Vagina (tissue), 2 donors: Measurements from ENCODE around the gene MOCS1. TPM values are rescaled to one million over a fixed set of nuclear protein-coding genes. Genes with fewer than 3 reads are reported as not detected.

ENCODE experiments used
- DNase-seq, 2 donors: peaks; one replicate each; pipeline ENCODE4 v3.0.0-alpha.2; 2017; ENCODE audit errors: extremely low spot score in 2 of 2
- H3K27ac ChIP-seq: fragments of 200-600 bp; sonication (generic); one replicate; pipeline ENCODE4 v1.5.1; 2019
- H3K27me3 ChIP-seq: fragments of 200-600 bp; sonication (generic); one replicate; pipeline ENCODE4 v1.5.1; 2019
- H3K36me3 ChIP-seq, 2 donors: fragments of 200-600 bp; sonication (generic); one replicate each; pipeline ENCODE4 v1.5.1; 2017 to 2019
- H3K4me1 ChIP-seq: fragments of 200-600 bp; sonication (generic); one replicate; pipeline ENCODE4 v1.5.1; 2019
- H3K4me3 ChIP-seq, 2 donors: fragments of 200-600 bp; sonication (generic); 1 replicate in 1 of 2; 2 replicates in 1 of 2; pipeline ENCODE4 v1.5.1; 2016 to 2019
- H3K9me3 ChIP-seq: fragments of 200-600 bp; sonication (generic); one replicate; pipeline ENCODE4 v1.5.1; 2019
- POLR2A ChIP-seq, 2 donors: fragments of 450-650 bp; IDR thresholded peaks; one replicate each; pipeline ENCODE4 v1.6.1; 2017; ENCODE audit warnings: antibody characterized with exemption in 2 of 2, mild to moderate bottlenecking in 2 of 2, moderate library complexity in 2 of 2
- POLR2AphosphoS5 ChIP-seq, 2 donors: sonication (generic); formaldehyde crosslinking; IDR thresholded peaks; one replicate each; pipeline ENCODE4 v1.9.0; 2017; ENCODE audit warnings: antibody characterized with exemption in 2 of 2, mild to moderate bottlenecking in 2 of 2, low read depth in 1 of 2; ENCODE audit not compliant: insufficient read depth in 1 of 2
- intact Hi-C: fragments of 100-400 bp; cut with DNase I; formaldehyde crosslinking; loops from one replicate; pipeline ENCODE4 v1.15.1; 2023
- total RNA-seq: library from RNA; depleted of rRNA; stranded (reverse); fragments of >200 nt; gene quantifications from one replicate; pipeline ENCODE4 v1.2.3, GENCODE V29; 2016
- TF ChIP-seq, protein P1 (sequence below), 3 experiments: fragments of 450-650 bp in 2 of 3; fragments of 200-600 bp in 1 of 3; sonication (generic) in 1 of 3; IDR thresholded peaks; one replicate each; pipeline ENCODE4 v1.5.1; 2017 to 2019; ENCODE audit warnings: antibody characterized with exemption in 3 of 3, mild to moderate bottlenecking in 2 of 3, moderate library complexity in 2 of 3

Gene MOCS1
- total RNA-seq, 1 donor from 2014 or later, result 14.7 TPM

DNA sequence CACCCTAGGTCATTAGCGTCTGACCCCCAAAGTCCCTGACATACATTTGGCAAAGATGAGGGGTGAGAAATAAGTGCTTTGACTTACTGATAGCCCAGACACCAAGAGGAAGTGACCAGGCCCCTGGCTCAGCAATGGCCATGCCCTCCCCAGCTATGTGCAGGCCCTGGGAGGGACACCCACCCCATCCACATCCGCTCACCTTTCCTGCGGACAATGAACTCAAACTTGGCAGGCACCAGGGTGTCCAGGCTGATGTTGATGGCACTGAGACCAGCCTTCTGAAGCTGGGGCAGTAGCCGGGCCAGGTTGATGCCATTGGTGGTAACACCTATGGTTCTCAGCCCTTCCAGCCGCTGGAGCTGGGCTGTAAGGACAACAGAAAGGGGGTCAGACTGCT lies 18.4 kb downstream of the MOCS1 start:
- Histone ChIP-seq H3K27me3 (no peaks in the 10 kb centered on the region), H3K36me3 (peaks cover 0 to 18% of the 10 kb centered on the region in 2 donors), H3K4me3 (no peak overlapping the region), H3K4me1 (no peaks in the 10 kb centered on the region), H3K27ac (no peak overlapping the region), H3K9me3 (no peaks in the 10 kb centered on the region)
- no peak for TF ChIP-seq POLR2AphosphoS5 (IDR thresholded peaks at IDR 0.05; ENCODE audit: insufficient read depth in 1 of 2, low read depth in 1 of 2)
- TF ChIP-seq, protein P1, sequence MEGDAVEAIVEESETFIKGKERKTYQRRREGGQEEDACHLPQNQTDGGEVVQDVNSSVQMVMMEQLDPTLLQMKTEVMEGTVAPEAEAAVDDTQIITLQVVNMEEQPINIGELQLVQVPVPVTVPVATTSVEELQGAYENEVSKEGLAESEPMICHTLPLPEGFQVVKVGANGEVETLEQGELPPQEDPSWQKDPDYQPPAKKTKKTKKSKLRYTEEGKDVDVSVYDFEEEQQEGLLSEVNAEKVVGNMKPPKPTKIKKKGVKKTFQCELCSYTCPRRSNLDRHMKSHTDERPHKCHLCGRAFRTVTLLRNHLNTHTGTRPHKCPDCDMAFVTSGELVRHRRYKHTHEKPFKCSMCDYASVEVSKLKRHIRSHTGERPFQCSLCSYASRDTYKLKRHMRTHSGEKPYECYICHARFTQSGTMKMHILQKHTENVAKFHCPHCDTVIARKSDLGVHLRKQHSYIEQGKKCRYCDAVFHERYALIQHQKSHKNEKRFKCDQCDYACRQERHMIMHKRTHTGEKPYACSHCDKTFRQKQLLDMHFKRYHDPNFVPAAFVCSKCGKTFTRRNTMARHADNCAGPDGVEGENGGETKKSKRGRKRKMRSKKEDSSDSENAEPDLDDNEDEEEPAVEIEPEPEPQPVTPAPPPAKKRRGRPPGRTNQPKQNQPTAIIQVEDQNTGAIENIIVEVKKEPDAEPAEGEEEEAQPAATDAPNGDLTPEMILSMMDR (IDR thresholded peaks at IDR 0.05), result no peak
- TF ChIP-seq POLR2A (IDR thresholded peaks at IDR 0.05), result no peak
- intact Hi-C loops, result no loop called here
- DNase-seq, result no peak

DNA sequence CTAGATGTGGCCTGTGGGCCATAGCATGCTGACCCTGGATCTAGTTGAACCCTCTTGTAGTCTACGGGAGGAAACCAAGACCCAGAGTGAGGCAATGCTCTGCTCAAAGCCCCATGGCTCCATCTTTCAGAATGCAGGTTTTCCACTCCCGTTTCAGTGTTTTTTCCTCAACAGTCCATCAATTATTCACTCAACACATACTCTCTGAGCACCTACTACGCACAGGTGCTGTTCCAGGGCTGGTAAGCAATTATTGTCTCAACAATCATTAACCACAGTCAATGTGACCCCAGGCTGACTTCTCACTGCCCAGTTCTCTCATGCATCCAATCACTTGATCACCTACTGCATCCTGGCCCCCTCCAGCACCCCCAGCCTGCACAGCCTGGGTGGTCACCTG lies 20.0 kb downstream of the MOCS1 start:
- no peak overlapping the region for H3K4me3 ChIP-seq
- no peaks in the 10 kb centered on the region for H3K4me1 ChIP-seq
- H3K27me3 ChIP-seq, result no peaks in the 10 kb centered on the region
- H3K27ac ChIP-seq, result no peak overlapping the region
- H3K36me3 ChIP-seq, result peaks cover 0 to 18% of the 10 kb centered on the region in 2 donors
- H3K9me3 ChIP-seq, result no peaks in the 10 kb centered on the region
- no peak for DNase-seq
- TF ChIP-seq POLR2AphosphoS5 (IDR thresholded peaks at IDR 0.05; ENCODE audit: insufficient read depth in 1 of 2, low read depth in 1 of 2) (no peak), POLR2A (IDR thresholded peaks at IDR 0.05) (no peak)
- TF ChIP-seq, protein P1 (IDR thresholded peaks at IDR 0.05), result no peak
- intact Hi-C loops, result no loop called here

DNA sequence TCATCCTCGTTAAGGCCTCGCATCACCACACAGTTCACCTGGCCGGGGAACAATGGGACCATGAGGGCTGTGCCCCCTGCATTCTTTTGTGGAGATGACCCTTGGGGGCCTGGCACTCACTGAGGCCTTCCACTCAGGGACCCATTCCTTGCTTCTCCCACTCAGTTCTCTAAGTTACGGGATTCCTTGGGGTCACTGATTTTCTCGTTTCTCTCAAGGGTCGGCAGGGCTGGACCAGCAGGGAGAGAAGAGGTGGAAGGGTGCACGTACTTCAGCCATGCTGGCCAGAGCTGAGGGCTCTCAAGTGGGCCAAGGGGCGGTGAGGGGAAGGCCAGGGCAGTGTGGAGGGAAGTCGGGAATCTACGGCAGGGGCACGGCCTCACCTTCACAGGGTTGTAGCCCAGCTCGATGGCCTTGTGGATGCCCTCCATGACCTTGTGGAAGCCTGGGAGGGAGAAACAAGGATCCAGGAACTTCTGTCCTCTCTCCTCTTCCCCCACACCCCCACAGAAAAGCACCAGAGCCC lies 20.8 kb downstream of the MOCS1 start:
- no peaks in the 10 kb centered on the region for H3K27me3 ChIP-seq
- peaks cover 0 to 18% of the 10 kb centered on the region in 2 donors for H3K36me3 ChIP-seq
- H3K4me1 ChIP-seq, result no peaks in the 10 kb centered on the region
- intact Hi-C loops, result no loop called here
- DNase-seq, result no peak
- no peak for TF ChIP-seq POLR2AphosphoS5 (IDR thresholded peaks at IDR 0.05; ENCODE audit: insufficient read depth in 1 of 2, low read depth in 1 of 2)
- TF ChIP-seq, protein P1 (IDR thresholded peaks at IDR 0.05), result no peak
- TF ChIP-seq POLR2A (IDR thresholded peaks at IDR 0.05), result no peak
- no peak overlapping the region for H3K27ac ChIP-seq
- H3K9me3 ChIP-seq, result no peaks in the 10 kb centered on the region
- no peak overlapping the region for H3K4me3 ChIP-seq

DNA sequence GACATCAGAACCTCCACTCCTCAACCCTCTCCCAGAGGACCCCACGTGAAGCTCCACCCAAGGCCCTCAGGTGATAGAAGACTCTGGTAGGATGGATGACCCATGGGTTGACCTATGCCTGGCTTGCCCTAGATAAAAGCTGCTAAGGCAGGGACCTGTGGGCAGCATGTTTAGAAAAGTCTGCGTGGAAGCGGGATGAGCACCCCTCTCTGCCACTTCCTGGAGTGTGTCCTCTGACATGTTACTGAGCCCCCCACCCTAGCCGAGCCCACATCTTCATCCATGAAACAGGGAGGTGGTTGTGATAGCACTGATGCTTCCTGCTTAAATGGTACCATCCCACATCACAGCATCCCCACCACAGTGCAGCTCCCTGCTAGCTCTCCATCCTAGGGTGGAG lies 21.8 kb downstream of the MOCS1 start:
- DNase-seq, result no peak
- Histone ChIP-seq H3K4me1 (no peaks in the 10 kb centered on the region), H3K27ac (no peak overlapping the region), H3K9me3 (no peaks in the 10 kb centered on the region), H3K4me3 (no peak overlapping the region), H3K36me3 (peaks cover 0 to 18% of the 10 kb centered on the region in 2 donors), H3K27me3 (no peaks in the 10 kb centered on the region)
- intact Hi-C loops, result no loop called here
- no peak for TF ChIP-seq POLR2A (IDR thresholded peaks at IDR 0.05)
- no peak for TF ChIP-seq POLR2AphosphoS5 (IDR thresholded peaks at IDR 0.05; ENCODE audit: insufficient read depth in 1 of 2, low read depth in 1 of 2)
- TF ChIP-seq, protein P1 (IDR thresholded peaks at IDR 0.05), result no peak

DNA sequence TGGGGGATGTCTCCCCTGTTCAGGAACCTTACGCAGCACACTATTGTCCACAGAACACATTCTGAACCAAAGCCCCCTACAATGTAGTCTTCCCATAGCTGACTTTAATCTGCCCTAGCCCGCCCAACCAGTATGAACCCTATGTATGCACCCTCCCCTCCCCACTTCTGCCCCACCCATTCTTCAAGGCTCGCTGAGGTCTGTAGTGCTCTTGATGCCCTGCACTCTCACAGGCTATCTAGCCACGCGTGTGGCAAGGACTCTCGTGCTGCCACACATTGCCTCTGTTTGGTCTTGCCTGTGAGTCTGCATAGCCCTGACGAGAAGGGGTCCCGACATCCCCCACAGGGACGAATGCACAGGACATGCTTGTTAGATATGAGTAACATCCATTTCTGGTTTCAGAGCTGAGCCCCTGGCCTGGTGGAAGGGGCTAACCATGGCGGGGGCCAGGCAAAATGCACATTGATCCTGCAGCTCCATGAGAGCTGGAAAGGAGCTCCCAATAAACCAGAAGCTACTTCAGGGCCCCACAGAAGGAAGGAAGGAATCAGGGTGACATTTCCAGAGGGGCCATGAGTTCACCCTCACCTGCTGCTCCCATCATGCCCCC lies 22.6 kb downstream of the MOCS1 start:
- H3K27me3 ChIP-seq, result no peaks in the 10 kb centered on the region
- H3K36me3 ChIP-seq, result peaks cover 0 to 18% of the 10 kb centered on the region in 2 donors
- TF ChIP-seq POLR2A (IDR thresholded peaks at IDR 0.05), result no peak
- TF ChIP-seq POLR2AphosphoS5 (IDR thresholded peaks at IDR 0.05; ENCODE audit: insufficient read depth in 1 of 2, low read depth in 1 of 2), result no peak
- TF ChIP-seq, protein P1 (IDR thresholded peaks at IDR 0.05), result no peak
- no peak overlapping the region for H3K4me3 ChIP-seq
- intact Hi-C loops, result no loop called here
- H3K9me3 ChIP-seq, result no peaks in the 10 kb centered on the region
- no peak for DNase-seq
- no peak overlapping the region for H3K27ac ChIP-seq
- no peaks in the 10 kb centered on the region for H3K4me1 ChIP-seq
